ENCODE results near the gene DDX17. TPM values are rescaled to one million over a fixed set of nuclear protein-coding genes. Genes with fewer than 3 reads are reported as not detected.

The DDX17 gene
- total RNA-seq, 1 experiment from 2014 or later, result 343 TPM

DNA sequence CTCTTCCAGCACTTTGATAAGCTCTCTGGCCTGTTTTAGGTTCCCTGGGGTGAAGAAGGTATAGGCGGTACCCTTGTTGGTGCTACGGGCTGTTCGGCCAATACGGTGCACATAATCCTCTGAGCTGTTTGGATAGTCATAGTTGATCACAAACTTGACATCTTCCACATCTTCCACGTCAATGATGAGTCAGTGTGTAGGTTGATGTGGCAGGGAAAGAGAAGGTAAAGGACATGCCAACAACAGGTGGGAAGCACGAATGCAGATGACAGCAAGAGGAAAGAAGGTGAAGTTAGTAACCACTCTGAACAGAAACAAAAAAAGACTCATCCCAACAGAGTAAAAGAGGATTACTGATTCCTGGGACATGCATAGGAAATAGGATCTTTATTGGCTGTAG lies 18.2 kb downstream of the DDX17 start:
- ChIA-PET CTCF (interaction anchor here (0.6 kb wide), 1 partner anchor 219 kb away, joined by 3 read pairs; no protein-coding TSS in a partner anchor), POLR2A (ENCODE audit: low non-redundant PET) (no interaction called here)
- no peak for DNase-seq (ENCODE audit: low spot score)
- Histone ChIP-seq H3K4me3 (ENCODE audit: low read depth, low read length, poor library complexity, severe bottlenecking) (no peak overlapping the region), H3K27ac (ENCODE audit: low read depth, low read length, poor library complexity, severe bottlenecking) (no peak overlapping the region), H3K9me3 (ENCODE audit: low read depth, low read length, poor library complexity, severe bottlenecking) (no peaks in the 10 kb centered on the region), H3K27me3 (replicated peaks; ENCODE audit: insufficient read depth, low read depth, low read length, poor library complexity) (no peaks in the 10 kb centered on the region), H3K36me3 (ENCODE audit: insufficient read depth, low read length, poor library complexity, severe bottlenecking) (peaks cover 99% of the 10 kb centered on the region), H3K4me1 (ENCODE audit: insufficient read depth, low read length, poor library complexity, severe bottlenecking) (no peaks in the 10 kb centered on the region)
- intact Hi-C loops (cut with micrococcal nuclease; ENCODE audit: unreplicated experiment), result no loop called here
- BruUV-seq (replicated peaks), result no TSS peak
- TF ChIP-seq, protein P1, sequence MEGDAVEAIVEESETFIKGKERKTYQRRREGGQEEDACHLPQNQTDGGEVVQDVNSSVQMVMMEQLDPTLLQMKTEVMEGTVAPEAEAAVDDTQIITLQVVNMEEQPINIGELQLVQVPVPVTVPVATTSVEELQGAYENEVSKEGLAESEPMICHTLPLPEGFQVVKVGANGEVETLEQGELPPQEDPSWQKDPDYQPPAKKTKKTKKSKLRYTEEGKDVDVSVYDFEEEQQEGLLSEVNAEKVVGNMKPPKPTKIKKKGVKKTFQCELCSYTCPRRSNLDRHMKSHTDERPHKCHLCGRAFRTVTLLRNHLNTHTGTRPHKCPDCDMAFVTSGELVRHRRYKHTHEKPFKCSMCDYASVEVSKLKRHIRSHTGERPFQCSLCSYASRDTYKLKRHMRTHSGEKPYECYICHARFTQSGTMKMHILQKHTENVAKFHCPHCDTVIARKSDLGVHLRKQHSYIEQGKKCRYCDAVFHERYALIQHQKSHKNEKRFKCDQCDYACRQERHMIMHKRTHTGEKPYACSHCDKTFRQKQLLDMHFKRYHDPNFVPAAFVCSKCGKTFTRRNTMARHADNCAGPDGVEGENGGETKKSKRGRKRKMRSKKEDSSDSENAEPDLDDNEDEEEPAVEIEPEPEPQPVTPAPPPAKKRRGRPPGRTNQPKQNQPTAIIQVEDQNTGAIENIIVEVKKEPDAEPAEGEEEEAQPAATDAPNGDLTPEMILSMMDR (conservative IDR thresholded peaks at IDR 0.05; ENCODE audit: low read depth, low read length), result no peak
- no peak for TF ChIP-seq EZH2 (IDR thresholded peaks at IDR 0.05; ENCODE audit: borderline replicate concordance, low read depth, low read length, poor library complexity, severe bottlenecking)

DNA sequence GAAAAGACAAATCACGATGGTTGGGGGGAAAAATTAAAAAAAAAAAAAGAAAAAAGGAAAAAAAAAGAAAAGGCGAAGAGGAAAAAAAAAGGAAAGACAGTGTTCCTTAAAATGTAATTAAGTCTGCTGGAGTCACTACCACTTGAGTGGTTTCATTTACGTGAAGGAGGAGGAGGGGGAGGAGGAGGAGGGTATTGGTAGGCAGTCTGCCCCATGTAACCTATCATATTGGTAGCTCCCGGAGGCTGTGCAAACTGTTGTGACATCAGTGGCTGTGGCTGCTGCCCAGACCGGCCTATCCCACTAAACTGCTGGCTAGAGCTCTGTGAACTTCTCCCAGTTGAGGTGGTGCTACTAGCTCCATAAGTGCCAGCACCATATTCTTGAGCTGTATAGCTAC lies 20.3 kb downstream of the DDX17 start:
- no peak for TF ChIP-seq EZH2 (IDR thresholded peaks at IDR 0.05; ENCODE audit: borderline replicate concordance, low read depth, low read length, poor library complexity, severe bottlenecking)
- TF ChIP-seq, protein P1 (conservative IDR thresholded peaks at IDR 0.05; ENCODE audit: low read depth, low read length), result no peak
- no TSS peak for BruUV-seq (replicated peaks)
- Histone ChIP-seq H3K27ac (ENCODE audit: low read depth, low read length, poor library complexity, severe bottlenecking) (no peak overlapping the region), H3K27me3 (replicated peaks; ENCODE audit: insufficient read depth, low read depth, low read length, poor library complexity) (no peaks in the 10 kb centered on the region), H3K4me1 (ENCODE audit: insufficient read depth, low read length, poor library complexity, severe bottlenecking) (no peaks in the 10 kb centered on the region), H3K36me3 (ENCODE audit: insufficient read depth, low read length, poor library complexity, severe bottlenecking) (peaks cover 97% of the 10 kb centered on the region), H3K9me3 (ENCODE audit: low read depth, low read length, poor library complexity, severe bottlenecking) (no peaks in the 10 kb centered on the region), H3K4me3 (ENCODE audit: low read depth, low read length, poor library complexity, severe bottlenecking) (no peak overlapping the region)
- POLR2A ChIA-PET (ENCODE audit: low non-redundant PET), result no interaction called here
- intact Hi-C loops (cut with micrococcal nuclease; ENCODE audit: unreplicated experiment), result no loop called here
- no peak for DNase-seq (ENCODE audit: low spot score)
- CTCF ChIA-PET, result interaction anchor here (0.6 kb wide), 1 partner anchor 289 kb away, joined by 4 read pairs; no protein-coding TSS in a partner anchor

DNA sequence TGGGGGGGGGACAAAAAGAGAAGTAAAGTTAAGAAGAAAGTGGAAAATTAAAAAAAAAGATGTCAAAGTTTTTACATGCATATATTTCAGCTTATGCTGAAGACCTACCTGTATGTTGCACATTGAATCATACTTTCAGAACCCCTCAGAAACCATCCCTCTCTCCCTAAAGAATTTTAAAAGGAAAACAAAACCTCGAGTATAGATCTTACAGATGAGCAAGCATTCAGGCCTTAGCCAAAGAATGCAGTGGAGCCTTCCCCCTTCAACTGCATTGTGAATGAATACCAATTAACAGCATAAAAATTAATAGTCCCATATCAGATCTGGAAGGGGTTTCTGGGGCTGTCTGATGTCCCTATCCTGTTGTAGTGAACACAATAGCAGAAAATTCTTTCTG lies 21.9 kb downstream of the DDX17 start:
- no peaks in the 10 kb centered on the region for H3K9me3 ChIP-seq (ENCODE audit: low read depth, low read length, poor library complexity, severe bottlenecking)

More for the DNA sequence above, 21.9 kb downstream of the DDX17 start:
- no peaks in the 10 kb centered on the region for H3K27me3 ChIP-seq (replicated peaks; ENCODE audit: insufficient read depth, low read depth, low read length, poor library complexity)
- ChIA-PET POLR2A (ENCODE audit: low non-redundant PET) (no interaction called here), CTCF (no interaction called here)
- TF ChIP-seq EZH2 (IDR thresholded peaks at IDR 0.05; ENCODE audit: borderline replicate concordance, low read depth, low read length, poor library complexity, severe bottlenecking), result no peak
- TF ChIP-seq, protein P1 (conservative IDR thresholded peaks at IDR 0.05; ENCODE audit: low read depth, low read length), result no peak
- no TSS peak for BruUV-seq (replicated peaks)
- intact Hi-C loops (cut with micrococcal nuclease; ENCODE audit: unreplicated experiment), result no loop called here
- H3K36me3 ChIP-seq (ENCODE audit: insufficient read depth, low read length, poor library complexity, severe bottlenecking), result peaks cover 82% of the 10 kb centered on the region
- H3K27ac ChIP-seq (ENCODE audit: low read depth, low read length, poor library complexity, severe bottlenecking), result no peak overlapping the region
- peaks cover 2% of the 10 kb centered on the region for H3K4me1 ChIP-seq (ENCODE audit: insufficient read depth, low read length, poor library complexity, severe bottlenecking)
- no peak overlapping the region for H3K4me3 ChIP-seq (ENCODE audit: low read depth, low read length, poor library complexity, severe bottlenecking)
- no peak for DNase-seq (ENCODE audit: low spot score)
